Chondrocyte (in vitro differentiated cells): ENCODE data around the gene MPP3. TPM values are rescaled to one million over a fixed set of nuclear protein-coding genes. Genes with fewer than 3 reads are reported as not detected.
A peak's percentile ranks its signal among the peaks of the same experiment; 100 is the strongest.
"Not testable (repeated sequence)": the region's sequence is repeated elsewhere in the genome, so short reads cannot be mapped to it uniquely, and the experiment has no call there.

ENCODE experiments used
- DNase-seq: peaks from one replicate; pipeline ENCODE4 v3.0.0; 2021; ENCODE audit warnings: mixed read lengths, low spot score
- H3K27ac Mint-ChIP-seq: one replicate; pipeline ENCODE4 v1.8.0; 2021; ENCODE audit warnings: mild to moderate bottlenecking, moderate library complexity, mixed read lengths; ENCODE audit not compliant: unreplicated experiment
- H3K27me3 Mint-ChIP-seq: 2 replicates; pipeline ENCODE4 v1.8.0; 2021; ENCODE audit warnings: low read depth, mixed read lengths
- H3K36me3 Mint-ChIP-seq: 2 replicates; pipeline ENCODE4 v1.8.0; 2021; ENCODE audit warnings: low read depth, mixed read lengths
- H3K4me1 Mint-ChIP-seq: 2 replicates; pipeline ENCODE4 v1.8.0; 2021; ENCODE audit warnings: low read depth, mild to moderate bottlenecking, mixed read lengths
- H3K4me3 Mint-ChIP-seq: one replicate; pipeline ENCODE4 v1.8.0; 2021; ENCODE audit warnings: mild to moderate bottlenecking, moderate library complexity, mixed read lengths; ENCODE audit not compliant: unreplicated experiment
- H3K9me3 Mint-ChIP-seq: 2 replicates; pipeline ENCODE4 v1.8.0; 2021; ENCODE audit warnings: low read depth, mixed read lengths
- total RNA-seq: library from RNA; stranded (reverse); gene quantifications from 3 replicates; pipeline ENCODE4 v1.2.1, GENCODE V29; 2021
- TF ChIP-seq, protein P1 (sequence below): fragments of 200-600 bp; sonication (generic); IDR thresholded peaks from 2 replicates; pipeline ENCODE4 v1.5.0; 2021; ENCODE audit warnings: antibody characterized with exemption, mild to moderate bottlenecking, moderate library complexity

MPP3 gene
- total RNA-seq, 1 donor from 2014 or later: 14.4 TPM

DNA sequence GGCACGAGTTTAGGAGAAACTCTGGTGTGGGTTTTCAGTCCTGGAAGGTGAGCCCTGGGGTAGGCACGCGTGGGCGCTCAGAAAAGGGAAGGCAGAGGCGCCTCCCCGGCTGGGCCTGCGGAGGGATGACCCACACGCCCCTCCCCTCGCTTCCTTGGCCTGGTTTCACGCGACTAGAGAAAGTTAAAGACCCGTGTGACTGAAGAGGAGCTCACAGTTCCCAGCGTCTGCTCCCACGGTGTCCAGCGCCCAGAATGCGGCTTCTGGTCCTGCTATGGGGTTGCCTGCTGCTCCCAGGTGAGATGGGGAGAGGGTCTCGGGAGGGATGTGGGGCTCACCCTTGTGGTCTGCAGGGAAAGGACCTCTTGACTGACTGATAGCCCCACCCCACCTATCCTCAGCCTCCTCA is 14.0 kb upstream of the MPP3 start, which contains the start of gene CD300LG:
Gene CD300LG (plus strand): TSS at position 214 of the 409 bp plus-strand sequence. CDS start 41 bp downstream, at position 255.
- DNase-seq: no peak
- Mint-ChIP-seq H3K9me3 (no peaks in the 10 kb centered on the region), H3K36me3 (no peaks in the 10 kb centered on the region), H3K27me3 (peaks cover 3% of the 10 kb centered on the region), H3K4me1 (peaks cover 16% of the 10 kb centered on the region), H3K4me3 (no peak within 1 kb of the TSS), H3K27ac (peak within 1 kb of the TSS; percentile 59)
- TF ChIP-seq, protein P1, sequence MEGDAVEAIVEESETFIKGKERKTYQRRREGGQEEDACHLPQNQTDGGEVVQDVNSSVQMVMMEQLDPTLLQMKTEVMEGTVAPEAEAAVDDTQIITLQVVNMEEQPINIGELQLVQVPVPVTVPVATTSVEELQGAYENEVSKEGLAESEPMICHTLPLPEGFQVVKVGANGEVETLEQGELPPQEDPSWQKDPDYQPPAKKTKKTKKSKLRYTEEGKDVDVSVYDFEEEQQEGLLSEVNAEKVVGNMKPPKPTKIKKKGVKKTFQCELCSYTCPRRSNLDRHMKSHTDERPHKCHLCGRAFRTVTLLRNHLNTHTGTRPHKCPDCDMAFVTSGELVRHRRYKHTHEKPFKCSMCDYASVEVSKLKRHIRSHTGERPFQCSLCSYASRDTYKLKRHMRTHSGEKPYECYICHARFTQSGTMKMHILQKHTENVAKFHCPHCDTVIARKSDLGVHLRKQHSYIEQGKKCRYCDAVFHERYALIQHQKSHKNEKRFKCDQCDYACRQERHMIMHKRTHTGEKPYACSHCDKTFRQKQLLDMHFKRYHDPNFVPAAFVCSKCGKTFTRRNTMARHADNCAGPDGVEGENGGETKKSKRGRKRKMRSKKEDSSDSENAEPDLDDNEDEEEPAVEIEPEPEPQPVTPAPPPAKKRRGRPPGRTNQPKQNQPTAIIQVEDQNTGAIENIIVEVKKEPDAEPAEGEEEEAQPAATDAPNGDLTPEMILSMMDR: no peak

GRCh38 chr17:43846221-43846712 is 13.3 kb upstream of the MPP3 start:
- H3K36me3 Mint-ChIP-seq: no peaks in the 10 kb centered on the region
- H3K4me1 Mint-ChIP-seq: peaks cover 23% of the 10 kb centered on the region
- H3K27ac Mint-ChIP-seq: peak overlapping the region; percentile 59
- no peaks in the 10 kb centered on the region for H3K27me3 Mint-ChIP-seq
- no peaks in the 10 kb centered on the region for H3K9me3 Mint-ChIP-seq
- TF ChIP-seq, protein P1: peak; percentile 96
- DNase-seq: no peak
- H3K4me3 Mint-ChIP-seq: no peak overlapping the region

- Mint-ChIP-seq H3K4me3 (no peak overlapping the region), H3K9me3 (no peaks in the 10 kb centered on the region), H3K27me3 (no peaks in the 10 kb centered on the region), H3K27ac (peak overlapping the region; percentile 59), H3K36me3 (no peaks in the 10 kb centered on the region), H3K4me1 (peaks cover 28% of the 10 kb centered on the region)
- TF ChIP-seq, protein P1: no peak
- DNase-seq: no peak
Observed at GRCh38 chr17:43845766-43846165, 12.8 kb upstream of the MPP3 start.

- no peaks in the 10 kb centered on the region for H3K27me3 Mint-ChIP-seq
- H3K4me3 Mint-ChIP-seq: no peak overlapping the region
- TF ChIP-seq, protein P1: no peak
- H3K9me3 Mint-ChIP-seq: no peaks in the 10 kb centered on the region
- H3K36me3 Mint-ChIP-seq: no peaks in the 10 kb centered on the region
- H3K27ac Mint-ChIP-seq: no peak overlapping the region
- no peak for DNase-seq
- H3K4me1 Mint-ChIP-seq: peaks cover 44% of the 10 kb centered on the region
Observed at GRCh38 chr17:43844241-43844640, 11.3 kb upstream of the MPP3 start.

- TF ChIP-seq, protein P1: no peak
Observed at GRCh38 chr17:43842975-43843325, 10.0 kb upstream of the MPP3 start.

GRCh38 chr17:43842091-43842974 is 9.4 kb upstream of the MPP3 start:
- H3K27ac Mint-ChIP-seq: peak overlapping the region; percentile 57
- DNase-seq: not testable (repeated sequence)

More at GRCh38 chr17:43842975-43843325, 10.0 kb upstream of the MPP3 start:
- Mint-ChIP-seq H3K27ac (no peak overlapping the region), H3K36me3 (no peaks in the 10 kb centered on the region), H3K9me3 (no peaks in the 10 kb centered on the region), H3K27me3 (no peaks in the 10 kb centered on the region), H3K4me3 (no peak overlapping the region), H3K4me1 (peaks cover 45% of the 10 kb centered on the region)
- no peak for DNase-seq

More at GRCh38 chr17:43842091-43842974, 9.4 kb upstream of the MPP3 start:
- not testable (repeated sequence) for H3K27me3 Mint-ChIP-seq, H3K4me3 Mint-ChIP-seq, H3K9me3 Mint-ChIP-seq, H3K36me3 Mint-ChIP-seq
- peaks cover 45% of the 10 kb centered on the region for H3K4me1 Mint-ChIP-seq
